Stimulated activated naive CD4-positive, alpha-beta T cell (primary cell): ENCODE measurements around the gene PDE4D.

Experiments
- DNase-seq, 6 experiments: peaks; one replicate each; lab custom pipeline; 2025; lab: John Stamatoyannopoulos, UW

PDE4D gene

DNA sequence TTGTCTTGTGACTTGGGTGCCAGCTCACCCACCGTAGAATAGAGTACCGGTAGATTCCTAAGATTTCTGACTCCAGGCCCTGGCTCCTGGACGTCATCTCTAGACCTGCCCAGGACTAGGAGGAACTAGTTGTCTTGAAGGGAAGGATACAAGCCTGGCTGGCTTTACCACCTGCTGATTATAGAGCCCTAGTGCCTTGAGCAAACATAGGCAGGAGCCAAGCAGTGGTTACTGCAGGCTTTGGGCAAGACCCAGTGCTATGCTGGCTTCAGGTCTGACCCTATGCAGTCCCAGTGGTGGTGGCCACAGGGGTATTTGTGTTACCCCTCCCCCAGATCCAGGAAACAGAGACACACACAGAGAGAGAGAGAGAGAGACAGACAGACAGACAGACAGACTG, 606.2 kb downstream of the PDE4D start:
- no peak for DNase-seq

DNA sequence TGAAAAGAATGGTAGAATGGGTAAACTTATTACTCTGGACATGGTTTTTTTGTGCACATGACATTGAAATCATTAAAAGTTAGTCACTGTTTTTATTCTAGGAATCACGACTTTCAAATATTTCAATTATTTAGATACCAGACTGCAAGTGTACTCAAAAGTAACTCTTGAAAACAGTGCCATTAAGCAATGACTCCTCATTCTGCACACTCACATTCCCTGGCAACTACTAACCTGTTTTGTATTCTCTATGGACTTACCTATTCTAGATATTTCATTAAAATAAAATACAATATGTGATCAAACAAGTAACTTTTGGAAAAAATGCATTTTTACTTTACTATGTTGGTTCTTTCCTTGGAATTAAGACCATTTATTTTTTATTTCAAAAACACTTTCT, 607.0 kb downstream of the PDE4D start:
- DNase-seq = no peak

DNA sequence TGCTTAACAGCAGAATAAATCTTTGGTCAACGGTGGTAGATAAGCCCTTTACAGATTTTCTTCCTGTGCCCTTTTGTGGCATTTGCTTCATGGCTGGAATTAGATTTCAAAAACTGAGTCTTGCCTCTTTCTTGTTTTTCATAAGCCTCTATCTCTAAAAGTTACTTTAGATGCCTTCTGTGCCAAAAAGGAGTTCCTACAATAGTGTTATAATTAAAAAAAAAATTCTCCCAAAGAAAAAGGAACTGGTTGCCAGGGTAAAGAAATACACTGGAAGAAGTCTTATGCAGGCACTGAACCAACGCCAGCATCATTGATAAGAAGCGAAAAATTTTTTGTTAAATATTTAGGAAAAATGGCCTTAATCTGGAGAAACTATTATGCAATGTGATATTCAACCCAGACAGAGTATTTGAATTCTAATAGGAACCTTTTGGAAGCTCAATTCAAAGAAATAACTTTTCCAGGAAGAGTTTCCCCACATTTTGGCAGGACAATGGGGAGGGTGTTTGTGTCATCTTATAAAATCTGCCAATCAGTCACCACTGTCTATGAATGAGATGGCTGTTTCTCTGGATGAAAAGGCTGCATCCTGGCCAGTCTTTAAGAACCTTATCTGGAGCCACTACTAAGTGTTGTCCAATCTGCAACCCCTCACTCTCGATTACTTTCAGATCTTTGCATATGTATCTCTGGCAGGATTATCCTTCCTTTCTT, 608.1 kb downstream of the PDE4D start:
- no peak for DNase-seq

DNA sequence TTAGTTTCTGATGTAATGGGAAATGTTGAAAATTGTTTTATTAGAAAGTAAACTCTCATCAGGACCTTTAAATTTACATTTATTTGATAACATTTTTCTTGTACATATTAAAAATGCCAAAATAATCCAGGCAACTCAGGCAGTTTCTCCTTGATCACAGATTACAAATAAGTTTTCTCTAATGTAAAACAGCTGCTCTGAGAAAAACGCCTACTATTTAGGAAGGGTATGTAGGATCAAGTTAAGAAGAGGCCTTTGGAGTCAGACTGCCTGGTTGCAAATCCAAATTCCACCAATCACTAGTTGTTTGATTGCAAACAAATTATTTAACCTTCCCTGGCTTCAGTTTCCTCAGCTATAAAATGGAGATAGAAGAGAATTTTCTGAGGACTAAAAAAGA, 610.8 kb downstream of the PDE4D start:
- DNase-seq = no peak

DNA sequence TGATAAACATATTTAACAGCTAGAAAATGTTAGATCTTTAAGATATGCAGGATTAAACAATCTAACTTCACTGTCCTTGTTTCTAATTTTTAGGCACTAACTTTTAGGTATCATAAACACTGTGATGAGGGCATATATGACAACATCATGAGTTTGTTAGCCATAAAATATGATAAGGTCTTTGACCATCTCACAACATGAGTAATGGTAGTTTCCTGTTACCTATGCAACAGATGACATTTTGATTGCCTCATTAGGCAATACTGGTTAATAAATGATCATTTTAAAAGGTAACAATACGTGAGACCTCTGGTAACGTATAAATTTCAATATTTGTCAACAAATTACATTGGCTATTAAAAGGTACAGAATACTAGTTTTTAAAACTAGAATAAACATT, 613.5 kb downstream of the PDE4D start:
- DNase-seq = no peak

DNA sequence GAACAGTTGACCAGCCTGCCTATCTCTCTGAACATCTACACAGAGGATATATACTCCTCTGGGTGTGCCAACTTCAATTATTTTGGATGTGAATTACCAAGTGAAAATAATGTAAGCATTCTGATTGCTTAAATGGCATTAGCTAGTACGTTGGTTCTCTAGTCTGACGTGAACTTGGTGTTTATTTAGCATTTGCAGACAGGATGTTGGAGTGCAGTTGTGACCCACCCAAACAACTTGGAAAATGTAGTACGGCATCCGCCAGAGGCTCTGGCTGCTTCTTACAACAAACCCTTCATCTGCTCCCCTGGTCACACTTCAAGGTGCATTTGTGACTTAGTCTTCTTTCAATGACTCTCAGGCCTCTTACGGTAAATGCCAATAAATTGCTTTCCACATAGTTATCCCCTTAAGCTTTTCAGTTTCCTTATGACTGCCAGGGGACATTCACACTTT, 616.6 kb downstream of the PDE4D start:
- no peak for DNase-seq

DNA sequence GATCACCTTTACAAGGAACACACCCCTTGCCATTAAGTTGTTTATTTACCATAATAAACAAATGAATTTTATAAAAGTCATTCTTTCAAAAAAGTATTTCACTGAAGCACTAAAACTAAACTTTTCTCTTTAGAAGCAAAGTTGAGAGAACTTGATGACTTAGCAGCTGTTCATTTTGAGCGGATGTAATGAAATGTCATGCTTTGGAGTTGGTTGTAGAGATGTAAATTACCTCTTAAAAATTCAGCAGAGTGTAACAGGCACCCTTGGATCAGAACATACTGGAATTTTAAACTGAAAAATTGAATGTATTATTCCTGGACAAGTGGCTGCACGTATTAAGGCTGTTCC, 617.2 kb downstream of the PDE4D start:
- DNase-seq = no peak

DNA sequence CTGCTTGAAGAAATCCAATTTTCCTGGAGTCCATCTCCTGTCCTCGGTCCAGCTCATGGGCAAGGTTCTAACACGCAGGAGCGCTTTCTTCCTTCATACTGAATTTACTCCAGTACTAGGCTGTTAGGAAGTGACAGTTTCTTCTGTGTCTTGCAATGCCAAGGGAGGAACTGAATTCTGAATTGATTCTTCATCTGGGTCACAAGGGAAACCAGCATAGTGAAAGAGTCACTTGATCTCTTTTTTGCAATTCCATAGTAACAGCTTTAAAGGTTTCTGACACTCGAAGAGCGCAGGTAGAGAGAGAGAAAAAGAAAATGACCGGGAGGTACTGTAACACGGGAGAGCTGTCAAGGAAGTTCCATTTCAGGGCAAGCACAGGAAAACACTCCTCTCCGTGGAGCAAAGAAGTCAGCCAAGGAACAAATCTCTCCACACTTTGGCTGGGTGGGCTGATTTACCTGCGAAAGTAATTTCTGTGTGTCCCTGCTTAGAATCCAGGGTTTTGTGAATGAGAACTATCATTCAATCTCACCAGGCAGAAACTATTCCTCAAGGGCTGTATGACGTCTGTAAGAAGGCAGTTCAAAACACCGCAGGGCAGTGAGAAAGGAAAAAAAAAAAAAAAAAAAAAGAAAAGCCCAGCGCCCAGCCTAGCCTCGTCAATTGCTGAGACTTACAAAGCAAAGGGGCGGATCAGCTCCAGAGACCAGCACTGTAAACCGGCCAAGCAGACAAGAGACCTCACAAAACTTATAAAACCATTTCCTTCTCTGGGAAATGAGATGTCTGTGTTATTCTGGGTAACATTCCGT, 617.8 kb downstream of the PDE4D start:
- DNase-seq = no peak

DNA sequence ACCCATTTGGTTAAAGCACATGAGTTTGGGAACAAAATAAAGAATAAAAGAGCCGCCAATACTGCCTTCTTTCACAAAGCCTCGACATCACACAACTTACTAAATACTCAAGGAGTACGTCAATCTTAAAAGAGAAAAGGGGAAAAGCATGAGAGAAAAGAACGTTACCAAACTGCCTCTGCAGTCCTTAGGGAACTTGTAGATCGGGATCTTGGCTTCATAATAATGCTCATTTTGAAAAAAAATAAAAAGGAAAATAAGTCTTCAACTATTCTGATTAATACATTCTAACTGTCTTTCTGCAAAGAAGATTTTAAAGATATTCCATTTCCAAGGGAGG, 618.4 kb downstream of the PDE4D start:
- DNase-seq = no peak

DNA sequence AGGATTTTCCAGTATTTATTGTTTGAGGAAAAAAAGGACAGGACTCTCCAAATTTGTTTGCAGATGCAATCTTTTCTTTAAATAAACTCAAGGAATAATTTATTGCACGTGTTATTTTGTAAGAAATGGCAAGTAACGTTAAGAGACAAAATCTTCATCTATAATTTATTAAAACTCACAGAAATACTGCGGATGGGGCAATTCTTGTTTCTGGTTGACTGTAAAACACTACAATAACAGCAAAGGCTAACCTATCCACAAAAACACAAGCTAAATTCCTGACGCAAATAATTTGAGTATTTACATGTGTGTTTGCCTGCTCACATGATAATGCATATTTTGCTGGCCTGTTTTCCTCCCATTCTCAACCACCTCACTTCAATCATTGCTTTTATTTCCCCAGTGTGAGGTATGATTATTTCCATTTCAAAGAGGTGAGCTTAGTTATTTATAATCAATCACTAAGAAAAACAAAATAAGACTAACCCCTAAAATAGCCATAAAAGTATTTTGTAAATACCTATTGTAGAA, 619.4 kb downstream of the PDE4D start:
- no peak for DNase-seq

DNA sequence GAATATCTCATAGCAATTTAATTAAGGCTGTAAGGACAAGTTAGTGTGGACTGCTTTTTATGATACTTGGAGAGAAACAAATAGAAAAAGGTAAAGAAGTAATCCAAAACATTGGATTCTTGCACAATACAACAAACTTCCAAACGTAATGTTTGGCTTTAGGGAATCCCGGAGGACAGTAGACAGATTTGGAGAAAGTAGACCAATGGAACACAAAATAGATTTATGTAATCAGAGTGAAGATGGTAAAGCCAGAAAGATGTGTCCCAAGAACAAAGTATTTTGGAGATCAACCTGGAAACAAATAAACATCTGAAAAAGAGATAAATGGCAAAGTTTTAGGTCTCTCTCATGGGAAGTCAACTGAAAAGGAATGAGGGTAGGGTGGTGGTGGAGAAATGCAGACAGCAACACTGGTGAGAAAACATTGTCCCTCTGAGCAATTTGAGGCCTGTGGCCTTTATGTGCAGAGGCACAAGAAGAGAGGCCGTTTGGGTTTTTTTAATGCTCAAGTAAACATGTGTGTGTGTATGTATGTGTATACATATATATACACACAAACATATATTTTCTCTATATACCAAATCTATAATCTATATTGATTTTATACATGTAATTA, 620.6 kb downstream of the PDE4D start:
- DNase-seq = no peak

DNA sequence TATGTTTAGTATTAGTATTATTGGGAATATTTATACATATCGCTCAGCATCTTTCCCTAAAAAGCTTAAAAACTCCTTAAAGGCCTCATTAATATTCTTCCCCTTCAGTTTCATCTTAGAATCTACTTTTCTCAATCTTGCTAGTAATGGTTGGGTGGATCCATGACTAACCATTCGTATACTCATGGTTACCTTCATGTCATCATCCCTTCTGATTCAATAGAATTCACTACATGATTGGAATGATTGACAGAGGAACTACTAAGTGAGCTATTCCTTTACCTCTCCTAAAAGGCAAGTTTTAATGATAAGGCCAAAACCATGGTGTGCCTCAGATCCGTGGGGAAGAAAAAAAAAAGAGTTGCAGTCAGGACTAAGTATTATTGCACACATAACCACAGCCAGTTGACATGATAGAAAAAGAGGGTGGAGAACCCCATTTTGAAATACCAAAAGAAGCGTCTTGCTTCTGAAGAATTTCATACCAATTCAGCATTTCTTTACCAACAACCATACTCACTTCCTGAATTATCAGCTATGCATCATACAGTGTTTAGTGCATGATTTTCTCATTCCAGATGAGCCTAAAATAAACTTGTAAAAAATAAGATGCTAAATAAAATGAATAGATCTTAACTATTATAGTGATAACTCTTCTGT, 624.6 kb downstream of the PDE4D start:
- DNase-seq = no peak

DNA sequence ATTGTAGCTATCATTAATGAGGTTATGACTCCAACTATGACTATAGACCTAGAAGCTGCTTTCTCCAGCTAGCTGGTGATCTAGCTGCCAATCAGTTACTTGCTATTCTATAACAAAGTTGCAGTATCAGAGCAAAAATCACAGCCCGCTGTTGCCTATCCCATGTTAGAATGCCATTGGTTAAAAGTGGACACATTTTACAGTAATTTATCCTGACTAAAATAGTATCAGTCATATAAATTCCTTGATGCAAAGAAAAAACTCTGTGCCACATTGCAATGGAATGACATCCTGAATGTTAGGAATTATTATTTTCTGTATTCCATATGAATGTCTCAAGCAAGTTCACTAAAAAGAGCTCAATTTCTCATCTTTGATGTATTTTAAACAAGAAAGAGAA, 626.5 kb downstream of the PDE4D start:
- DNase-seq = no peak

DNA sequence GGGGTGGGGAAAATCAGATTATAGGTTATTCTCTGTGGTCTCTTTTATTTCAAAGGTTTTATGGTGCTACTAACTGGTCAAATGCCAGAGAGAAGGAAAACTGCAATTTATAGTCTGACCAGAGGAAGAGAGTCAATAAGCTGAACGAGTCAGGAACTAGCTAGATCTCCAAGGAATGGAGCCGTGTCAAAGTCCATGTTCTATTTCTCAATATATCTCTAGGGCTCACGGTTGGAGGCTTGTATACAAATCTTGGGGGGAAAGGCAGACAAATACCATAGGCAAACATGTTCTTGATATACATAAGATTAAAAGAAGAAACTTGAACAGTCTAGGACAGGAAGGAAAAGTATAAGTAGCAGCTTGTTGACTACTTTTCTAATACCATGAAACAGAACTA, 627.1 kb downstream of the PDE4D start:
- no peak for DNase-seq

DNA sequence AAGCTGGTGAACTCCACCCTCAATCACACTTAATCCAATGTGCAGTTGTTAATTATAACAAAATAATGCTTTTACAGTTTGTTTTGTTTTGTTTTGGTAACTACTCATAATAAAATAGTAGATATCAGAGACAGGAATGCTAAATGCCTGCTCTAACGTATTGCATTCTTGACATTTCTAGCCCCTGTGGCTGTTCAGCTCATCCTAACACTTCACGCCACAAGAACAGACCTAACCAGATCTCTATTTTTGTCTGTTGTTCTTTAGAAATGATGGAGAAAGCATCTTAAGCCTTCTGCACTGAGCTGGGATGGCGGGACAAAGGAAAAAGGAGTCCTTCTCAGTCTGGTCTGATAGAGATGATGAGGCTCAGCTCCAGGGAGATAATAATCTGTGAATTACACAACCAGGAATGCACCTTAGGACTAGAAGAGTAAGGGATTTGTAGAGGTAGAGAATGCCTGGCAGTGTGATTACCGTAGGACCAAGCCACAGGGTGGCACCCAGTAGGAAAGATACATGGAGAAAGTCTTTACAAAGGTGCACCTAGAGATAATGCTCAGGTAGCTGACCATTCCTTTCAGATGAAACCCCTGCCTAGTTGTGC, 628.8 kb downstream of the PDE4D start:
- no peak for DNase-seq

DNA sequence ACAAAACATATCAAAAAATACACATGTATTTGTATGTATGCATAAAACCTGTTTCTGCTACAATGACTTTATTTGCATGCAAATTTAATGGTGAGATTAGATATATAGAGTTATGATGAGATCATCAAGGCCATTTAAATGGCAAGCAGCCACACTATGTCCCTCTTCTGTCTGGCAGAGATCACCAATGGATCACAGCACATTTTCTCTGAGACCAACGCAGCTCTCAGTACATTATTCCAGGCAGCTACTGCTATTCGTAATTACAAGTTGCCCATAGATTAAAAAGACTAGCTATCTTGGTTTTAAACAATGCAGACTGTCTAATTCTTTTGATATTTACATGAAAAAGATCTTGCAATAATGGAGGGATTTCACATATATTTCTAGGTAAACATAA, 629.5 kb downstream of the PDE4D start:
- no peak for DNase-seq

DNA sequence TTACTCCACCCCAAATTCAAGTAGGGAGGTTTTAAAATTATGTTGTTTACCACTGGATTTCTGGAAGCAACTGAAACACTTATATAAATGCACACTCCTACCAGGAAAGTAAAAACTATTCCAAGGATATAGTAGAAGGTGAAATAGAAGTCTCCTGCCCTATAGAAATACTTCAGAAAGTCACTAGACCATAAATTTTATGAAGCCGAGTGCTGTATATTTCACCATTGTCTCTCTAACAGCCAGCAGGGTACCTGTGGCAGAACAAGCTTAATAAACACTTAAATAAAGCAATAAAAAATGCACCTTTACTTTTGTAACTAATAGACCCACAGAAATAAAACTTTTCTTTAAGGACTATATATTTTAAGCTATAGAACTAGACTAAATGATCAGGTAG, 631.6 kb downstream of the PDE4D start:
- DNase-seq = no peak

DNA sequence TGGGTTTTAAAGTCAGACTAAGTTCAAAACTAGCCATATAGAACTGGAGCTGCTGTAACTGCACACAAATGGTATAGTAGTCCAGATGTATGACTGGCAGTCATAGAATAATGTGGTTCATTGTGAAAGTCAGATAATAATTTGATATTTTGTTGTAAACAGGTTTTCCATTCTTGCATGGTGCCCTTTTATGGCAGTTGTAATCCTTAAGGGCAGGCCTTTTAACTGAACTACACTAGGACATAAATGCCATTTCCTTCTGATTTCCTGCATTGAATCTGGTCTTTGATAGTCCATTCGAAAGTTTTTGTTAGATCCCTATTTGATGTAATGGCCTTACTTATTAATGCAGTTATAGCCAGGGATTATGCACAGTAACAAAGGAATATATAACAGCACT, 632.6 kb downstream of the PDE4D start:
- no peak for DNase-seq

DNA sequence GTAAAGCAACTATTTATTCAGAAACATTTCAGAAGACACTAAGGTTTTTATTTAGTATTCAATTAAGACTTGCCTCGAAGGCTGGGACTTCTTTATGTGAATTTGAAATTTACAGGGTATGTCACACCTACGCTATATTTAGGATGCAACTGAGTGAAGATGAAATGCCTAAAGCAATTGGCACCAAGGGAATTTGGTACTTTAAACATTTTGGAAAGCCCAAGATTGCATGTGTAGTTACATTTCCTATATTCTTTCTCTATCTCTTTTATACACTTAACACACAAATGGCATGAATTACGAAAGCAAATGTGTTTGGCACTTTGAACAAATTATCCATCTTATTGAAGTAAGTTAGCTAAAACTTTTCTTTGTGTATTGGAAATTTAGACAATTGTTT, 633.3 kb downstream of the PDE4D start:
- DNase-seq = no peak

DNA sequence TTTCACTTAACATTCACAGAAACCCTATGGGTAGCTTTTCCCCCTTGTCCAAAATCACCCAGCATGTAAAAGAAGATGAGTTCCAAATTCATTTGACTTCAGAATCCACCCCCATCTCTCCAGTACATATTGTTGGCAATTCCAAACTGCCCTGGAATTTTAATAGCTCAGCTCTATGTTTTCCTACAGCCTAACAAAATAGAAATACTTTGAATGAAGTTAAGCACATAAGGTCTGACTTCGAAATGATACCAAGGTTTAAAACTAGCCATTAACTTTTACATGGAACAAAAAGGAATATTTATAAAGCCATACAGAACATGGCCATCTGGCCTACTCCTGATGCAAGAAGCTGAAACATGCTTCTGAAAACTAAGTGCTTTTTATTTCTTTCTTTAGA, 634.3 kb downstream of the PDE4D start:
- DNase-seq = no peak

DNA sequence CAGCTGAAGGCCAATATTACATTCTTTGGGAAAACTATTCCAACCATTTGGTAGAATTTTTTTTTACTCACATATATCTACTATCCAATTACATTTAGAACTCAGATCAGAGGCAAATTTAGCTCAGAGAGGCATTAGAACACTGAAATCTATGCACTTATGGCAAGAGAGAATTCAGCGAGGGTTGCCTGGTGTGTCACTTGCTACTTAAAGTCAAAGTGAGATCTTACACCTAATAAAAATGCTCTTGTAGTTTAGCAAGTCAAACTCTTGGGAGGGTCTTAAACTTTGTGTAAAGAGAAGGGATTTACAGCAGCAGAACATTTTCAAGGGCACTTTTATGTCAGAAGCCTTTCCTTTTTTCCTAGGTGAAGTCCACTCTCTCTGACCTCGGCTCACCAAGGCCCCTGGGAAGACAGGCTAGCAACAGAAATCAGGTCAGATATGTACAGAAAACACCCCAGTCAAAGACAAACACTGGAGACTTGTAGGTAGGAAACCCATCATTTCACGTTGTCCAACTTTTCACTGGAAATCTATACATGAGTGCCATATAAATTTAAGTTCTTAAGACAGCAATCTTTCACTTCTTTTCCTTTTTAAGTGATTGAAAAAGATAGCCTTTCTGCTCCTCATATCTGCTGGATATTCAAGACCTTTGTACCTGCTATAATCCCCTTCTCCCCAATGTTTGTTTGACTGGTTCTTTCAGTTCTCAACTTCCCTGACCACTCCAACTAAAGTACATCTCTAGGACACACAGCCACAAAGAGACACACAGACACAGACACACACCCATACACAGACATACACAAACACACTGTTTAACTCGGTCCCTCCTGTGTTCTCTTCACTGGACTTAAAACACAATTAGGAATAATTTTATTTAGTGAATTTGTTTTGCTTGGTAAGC, 635.8 kb downstream of the PDE4D start:
- no peak for DNase-seq
